K562 (cell line): ENCODE data around the gene SIDT2. TPM values are rescaled to one million over a fixed set of nuclear protein-coding genes. Genes with fewer than 3 reads are reported as not detected.

Experiments used
- ATAC-seq: fragments of 200-7000 bp; cut with Tn5 transposase; 3 replicates; pipeline ENCODE4 v1.9.1; 2020; ENCODE audit warnings: moderate library complexity
- BruUV-seq: library from RNA; stranded (reverse); fragments of 400-500 nt; replicated peaks from 2 replicates; lab custom pipeline; 2021; lab: Mats Ljungman, UMichigan
- CTCF ChIA-PET: fragments of 300-600 bp; formaldehyde crosslinking; extraction: SDS; loops from one replicate; lab custom pipeline; 2021; ENCODE audit warnings: low intra/inter-chr PET ratio; lab: Yijun Ruan, JAX
- POLR2A ChIA-PET: fragments of 300-600, 350-650 bp; sonication (Branson Sonifier 250); formaldehyde crosslinking; extraction: SDS; loops from one replicate; lab custom pipeline; 2021; ENCODE audit warnings: antibody characterized with exemption, inconsistent platforms; lab: Yijun Ruan, JAX
- DNase-seq, 4 experiments: peaks; one replicate each; pipeline versions ENCODE4 v3.0.0 to v3.0.0-alpha.2; 2011 to 2018; ENCODE audit warnings: low spot score in 3 of 4, mixed read lengths in 3 of 4; ENCODE audit errors: extremely low read depth in 1 of 4
- FAIRE-seq: peaks from 2 replicates; lab custom pipeline; 2011; peaks lifted over from hg19 to GRCh38; lab: Jason Lieb, UNC
- H2AFZ ChIP-seq: 2 replicates; pipeline ENCODE4 v1.6.0; 2011; ENCODE audit warnings: low read depth, low read length, control low read depth, inconsistent platforms
- H3K27ac ChIP-seq: fragments of 200-600 bp; 3 replicates; pipeline ENCODE4 v1.8.0; 2011; ENCODE audit warnings: low read depth, mild to moderate bottlenecking, control low read depth, inconsistent platforms, low read length, moderate library complexity, mixed read lengths; ENCODE audit errors: extremely low read depth
- H3K27me3 ChIP-seq, 2 experiments: fragments of 300-600 bp in 1 of 2; 2 replicates in 1 of 2; 3 replicates in 1 of 2; pipeline versions ENCODE4 v1.6.0 to v1.8.0; 2011; ENCODE audit warnings: inconsistent platforms in 2 of 2, low read length in 2 of 2, mild to moderate bottlenecking in 1 of 2, mixed read lengths in 1 of 2, moderate library complexity in 1 of 2; ENCODE audit not compliant: control insufficient read depth in 2 of 2, insufficient read depth in 2 of 2
- H3K36me3 ChIP-seq: fragments of 300-600 bp; 3 replicates; pipeline ENCODE4 v1.8.0; 2011; ENCODE audit warnings: mild to moderate bottlenecking, low read length, inconsistent platforms; ENCODE audit not compliant: control insufficient read depth, insufficient read depth
- H3K4me1 ChIP-seq, 2 experiments: fragments of 200-600 bp in 1 of 2; replicated peaks in 1 of 2; 2 replicates in 1 of 2; 3 replicates in 1 of 2; pipeline versions ENCODE4 v1.5.1 to v1.8.0; 2011; ENCODE audit warnings: inconsistent platforms in 2 of 2, low read length in 2 of 2, mild to moderate bottlenecking in 1 of 2, mixed read lengths in 1 of 2, moderate library complexity in 1 of 2; ENCODE audit not compliant: control insufficient read depth in 2 of 2, insufficient read depth in 2 of 2
- H3K4me2 ChIP-seq: 2 replicates; pipeline ENCODE4 v1.6.1; 2011; ENCODE audit warnings: low read length, control low read depth, inconsistent platforms, mixed read lengths; ENCODE audit not compliant: insufficient read depth
- H3K4me3 ChIP-seq: fragments of 200-600 bp; sonication (generic), shearing (Covaris generic); 2 replicates; pipeline ENCODE4 v1.5.1; 2016; ENCODE audit warnings: control low read depth, inconsistent platforms
- H3K79me2 ChIP-seq: fragments of 200-600 bp; 3 replicates; pipeline ENCODE4 v1.8.0; 2011; ENCODE audit warnings: low read length, inconsistent platforms; ENCODE audit not compliant: control insufficient read depth, insufficient read depth
- H3K9ac ChIP-seq, 2 experiments: 2 replicates each; pipeline versions ENCODE4 v1.6.0 to v1.6.1; 2011; ENCODE audit warnings: low read depth in 2 of 2, low read length in 2 of 2, control low read depth in 1 of 2, inconsistent platforms in 1 of 2, mild to moderate bottlenecking in 1 of 2, mixed read lengths in 1 of 2; ENCODE audit not compliant: insufficient read depth in 1 of 2
- H3K9me1 ChIP-seq: one replicate; pipeline ENCODE4 v1.6.0; 2011; ENCODE audit warnings: inconsistent platforms, mild to moderate bottlenecking, low read length, moderate library complexity; ENCODE audit not compliant: control insufficient read depth, insufficient read depth
- H3K9me3 ChIP-seq: replicated peaks from 2 replicates; pipeline ENCODE4 v1.5.1; 2011; ENCODE audit warnings: low read depth, low read length, inconsistent platforms; ENCODE audit not compliant: control insufficient read depth, insufficient read depth
- H4K20me1 ChIP-seq: replicated peaks from 2 replicates; pipeline ENCODE4 v1.6.1; 2011; ENCODE audit warnings: low read length, inconsistent platforms, mixed read lengths; ENCODE audit not compliant: control insufficient read depth, insufficient read depth
- CREM ChIP-seq: IDR thresholded peaks from 2 replicates; pipeline ENCODE4 v1.6.1; 2014; ENCODE audit warnings: antibody characterized with exemption, low read depth
- GABPB1 ChIP-seq: sonication (generic); formaldehyde crosslinking; IDR thresholded peaks from 2 replicates; pipeline ENCODE4 v1.8.0; 2022; ENCODE audit warnings: mild to moderate bottlenecking, missing genetic modification reagents
- HMGN3 ChIP-seq: IDR thresholded peaks from 2 replicates; pipeline ENCODE4 v1.6.1; 2011; ENCODE audit warnings: borderline replicate concordance, low read depth, mild to moderate bottlenecking, mixed read lengths, low read length; ENCODE audit not compliant: insufficient read length; ENCODE audit errors: extremely low read depth
- KLF13 ChIP-seq: fragments of 450-650 bp; IDR thresholded peaks from 2 replicates; pipeline ENCODE4 v1.6.1; 2016; ENCODE audit warnings: missing genetic modification characterization, low read depth, mild to moderate bottlenecking, missing compliant biosample characterization, moderate library complexity, borderline replicate concordance
- MCM2 ChIP-seq: fragments of 450-650 bp; IDR thresholded peaks from 2 replicates; pipeline ENCODE4 v1.6.1; 2017; ENCODE audit warnings: low read depth, mild to moderate bottlenecking
- POLR2H ChIP-seq: IDR thresholded peaks from 2 replicates; pipeline ENCODE4 v1.6.1; 2016; ENCODE audit warnings: missing genetic modification characterization, low read depth, mild to moderate bottlenecking, control low read depth, missing compliant biosample characterization, moderate library complexity
- SMARCA5 ChIP-seq: fragments of 450-650 bp; IDR thresholded peaks from 2 replicates; pipeline ENCODE4 v1.6.1; 2016
- UBTF ChIP-seq, 2 experiments: IDR thresholded peaks; 2 replicates each; pipeline ENCODE4 v1.6.1; 2012; ENCODE audit warnings: improper control_type of control experiment in 2 of 2, low read depth in 2 of 2, low read length in 2 of 2, borderline replicate concordance in 1 of 2
- ZNF445 ChIP-seq: fragments of 250-450 bp; sonication (Bioruptor Pico); IDR thresholded peaks from 2 replicates; pipeline ENCODE4 v1.4.0; 2020; ENCODE audit warnings: low read depth, mild to moderate bottlenecking, moderate library complexity
- ZNF551 ChIP-seq: fragments of 250-450 bp; sonication (Bioruptor Pico); IDR thresholded peaks from 2 replicates; pipeline ENCODE4 v1.5.0; 2021; ENCODE audit warnings: mild to moderate bottlenecking, moderate library complexity
- WGBS: fragments of 100-300 bp; shearing (Covaris generic); methylation state at CpG from one replicate; pipeline ENCODE4 v1.1.6; 2016; ENCODE audit warnings: low coverage, mixed read lengths; ENCODE audit not compliant: insufficient coverage; ENCODE audit errors: missing lambda C conversion rate; 5-methylcytosine and 5-hydroxymethylcytosine counted together
- in situ Hi-C: fragments of 300-500 bp; cut with MboI; formaldehyde crosslinking; loops from 4 replicates; pipeline ENCODE4 v1.15.0; 2018; ENCODE audit warnings: inconsistent platforms, mixed read lengths
- intact Hi-C: fragments of 100-400 bp; cut with micrococcal nuclease; formaldehyde crosslinking; loops from 2 replicates; pipeline ENCODE4 v1.14.2; 2022
- polyA plus RNA-seq, 8 experiments: library from polyadenylated mRNA; depleted of rRNA in 4 of 8; stranded (reverse) in 5 of 8; unstranded in 3 of 8; fragments of >200 nt; fragmentation: Nextera tagmentation in 2 of 8; fragmentation: Illumina TruSeq in 1 of 8; extraction: Ambion mirVana in 2 of 8; extraction: Trizol in 1 of 8; gene quantifications; 2 replicates each; pipeline versions ENCODE4 v1.2.1 to v1.2.3, GENCODE V29; 2011 to 2014; ENCODE audit warnings: inconsistent platforms in 1 of 8, missing spikeins in 1 of 8
- total RNA-seq, 7 experiments: library from RNA; depleted of rRNA in 6 of 7; stranded (reverse); fragments of >200 nt in 6 of 7; fragmentation: Illumina TruSeq in 2 of 7; extraction: Trizol in 2 of 7; gene quantifications; 2 replicates each; pipeline versions ENCODE4 v1.2.1 to v1.2.3, GENCODE V29; 2011 to 2021; ENCODE audit warnings: low replicate concordance in 1 of 7
- TF ChIP-seq, protein P1 (sequence below): IDR thresholded peaks from 2 replicates; pipeline ENCODE4 v1.6.1; 2014; ENCODE audit warnings: antibody characterized with exemption

The SIDT2 gene
- total and polyA plus RNA-seq, 9 of the 15 experiments (the other 6 are each of a cell fraction or from before 2014, with no cell fraction given): 2.4 to 20.2 (median 6.5) TPM

DNA sequence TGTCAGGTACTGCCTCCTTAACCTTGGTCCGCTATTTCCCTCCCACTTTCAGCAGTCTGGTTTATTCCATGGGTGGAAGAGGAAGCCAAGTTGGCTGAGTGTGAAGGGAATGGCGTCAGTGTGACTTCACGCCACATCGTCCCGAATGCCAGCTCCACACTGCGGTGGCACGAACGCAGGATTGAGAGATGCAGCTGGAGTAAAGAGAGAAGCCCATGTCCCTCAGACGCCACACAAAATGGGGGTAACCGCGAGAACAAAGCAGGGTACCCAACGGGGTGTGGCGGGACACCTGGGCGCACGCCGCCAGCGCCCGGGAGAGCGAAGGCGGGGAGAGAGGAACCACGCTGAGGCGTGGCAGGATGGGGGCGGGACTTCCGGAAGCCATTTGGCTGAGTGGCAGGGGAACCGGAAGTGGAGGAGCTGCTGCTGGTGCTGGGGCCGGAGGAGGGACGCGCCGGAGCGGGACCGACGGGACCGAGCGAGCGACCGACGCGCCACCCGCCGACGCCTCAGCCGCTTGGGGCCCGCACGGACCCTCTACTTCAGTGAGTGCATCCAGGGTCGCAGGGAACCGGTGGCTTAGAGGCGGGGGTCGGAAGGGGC is 34.6 kb upstream of the SIDT2 start, which contains the start of gene PAFAH1B2 (continued):
- peak; percentile 80 for TF ChIP-seq HMGN3
- TF ChIP-seq, all 486 proteins: peak for 126

DNA sequence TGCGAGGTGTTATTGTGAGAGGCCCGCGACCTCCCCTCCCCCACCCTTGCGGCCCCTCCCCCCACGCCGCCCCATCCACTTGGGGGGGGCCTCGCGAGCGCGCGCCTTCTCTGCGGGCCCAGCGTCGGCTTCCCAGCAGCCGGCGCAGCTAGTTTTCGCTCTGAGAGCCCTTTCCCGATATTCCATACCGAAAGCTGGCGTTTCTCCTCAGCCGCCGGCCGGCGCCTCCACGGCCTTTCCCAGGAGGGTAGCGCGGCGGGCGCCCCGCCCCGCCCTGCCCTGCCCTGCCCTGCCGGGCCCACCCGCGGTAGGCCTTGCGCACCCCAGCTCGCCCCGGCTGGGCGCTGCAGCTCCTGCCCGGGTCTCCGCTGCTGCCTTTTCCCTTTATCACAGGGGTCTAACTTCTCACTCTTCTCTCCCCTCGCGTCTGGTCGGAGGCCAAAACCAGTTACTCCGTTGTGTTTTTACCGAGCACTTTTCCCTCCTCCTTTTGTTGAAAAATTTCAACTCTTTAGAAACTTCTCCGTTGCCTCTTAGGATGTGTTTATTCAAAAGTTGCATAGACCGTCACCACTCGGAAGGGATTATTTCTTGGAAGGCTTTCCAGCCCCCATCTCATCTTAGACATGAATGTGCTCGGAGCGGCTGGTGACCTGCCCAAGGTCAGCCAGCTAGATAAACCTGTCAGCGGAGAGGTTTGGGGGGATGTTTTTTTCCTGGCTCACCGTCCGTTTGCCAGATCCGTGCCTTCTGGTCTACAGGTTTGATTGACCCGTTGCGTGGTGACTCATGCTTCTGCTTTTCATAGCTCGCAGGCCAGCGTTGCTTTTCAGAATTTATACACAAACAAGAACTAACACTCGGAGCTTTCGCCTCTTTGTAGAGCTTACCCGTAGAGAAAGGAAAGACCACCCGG is 33.8 kb upstream of the SIDT2 start:
- DNase-seq: peak; percentile 49 to 83 (median 63)
- Histone ChIP-seq H4K20me1 (peaks cover 6% of the 10 kb centered on the region), H3K4me2 (peak overlapping the region; percentile 100), H2AFZ (peak overlapping the region; percentile 99), H3K27me3 (no peaks in the 10 kb centered on the region), H3K4me3 (peak overlapping the region; percentile 89), H3K9ac (peak overlapping the region; percentile 90 to 92), H3K4me1 (peaks cover 10 to 13% of the 10 kb centered on the region in 2 experiments; a peak in 4 of 5 replicates), H3K9me3 (no peaks in the 10 kb centered on the region), H3K79me2 (peaks cover 61% of the 10 kb centered on the region), H3K9me1 (no peaks in the 10 kb centered on the region), H3K36me3 (peaks cover 35% of the 10 kb centered on the region), H3K27ac (peak overlapping the region; percentile 88)
- peak; percentile 73 for FAIRE-seq
- BruUV-seq: no TSS peak
- peak; percentile 83 for ATAC-seq
- in situ Hi-C loops: no loop called here
- ChIA-PET CTCF (interaction anchor here (0.5 kb wide), 1 partner anchor 138 kb away, joined by 3 read pairs; no protein-coding TSS in a partner anchor), POLR2A (interaction anchor here (0.6 to 2.7 kb wide), 16 partner anchors 9 to 402 kb away, joined by 3 to 18 read pairs (median 4); partner anchors contain the start of genes CEP164 and SIDT2)
- intact Hi-C loops: loop anchor here (1.0 to 2.0 kb wide), 2 partner anchors 34 to 80 kb away; partner anchors contain the start of gene SIDT2
- WGBS: under 1% methylated on average over 38 of the region's 62 CpGs
- no peak for TF ChIP-seq GABPB1 (CRISPR knock-in tag)
- TF ChIP-seq CREM: peak; percentile 5; the same call in 1 of the 2 replicates
- no peak for TF ChIP-seq ZNF445 (CRISPR knock-in tag)
- TF ChIP-seq MCM2: no peak
- TF ChIP-seq, protein P1, sequence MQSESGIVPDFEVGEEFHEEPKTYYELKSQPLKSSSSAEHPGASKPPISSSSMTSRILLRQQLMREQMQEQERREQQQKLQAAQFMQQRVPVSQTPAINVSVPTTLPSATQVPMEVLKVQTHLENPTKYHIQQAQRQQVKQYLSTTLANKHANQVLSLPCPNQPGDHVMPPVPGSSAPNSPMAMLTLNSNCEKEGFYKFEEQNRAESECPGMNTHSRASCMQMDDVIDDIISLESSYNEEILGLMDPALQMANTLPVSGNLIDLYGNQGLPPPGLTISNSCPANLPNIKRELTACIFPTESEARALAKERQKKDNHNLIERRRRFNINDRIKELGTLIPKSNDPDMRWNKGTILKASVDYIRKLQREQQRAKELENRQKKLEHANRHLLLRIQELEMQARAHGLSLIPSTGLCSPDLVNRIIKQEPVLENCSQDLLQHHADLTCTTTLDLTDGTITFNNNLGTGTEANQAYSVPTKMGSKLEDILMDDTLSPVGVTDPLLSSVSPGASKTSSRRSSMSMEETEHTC: no peak
- no peak for TF ChIP-seq SMARCA5
- TF ChIP-seq UBTF (IDR thresholded peaks at IDR 0.05; ENCODE audit: borderline replicate concordance in 1 of 2, low read depth in 2 of 2, low read length in 2 of 2): 0 out of 4 replicates have a peak, but pooled peaks of 1 of the 2 experiments have one; percentile 42
- no peak for TF ChIP-seq KLF13 (tag)
- TF ChIP-seq ZNF551 (CRISPR knock-in tag): no peak
- TF ChIP-seq POLR2H (tag): no peak
